Smooth muscle cell (in vitro differentiated cells): ENCODE results near the gene MRPL50. TPM values are rescaled to one million over a fixed set of nuclear protein-coding genes. Genes with fewer than 3 reads are reported as not detected.

Experiments
- DNase-seq: peaks from one replicate; lab custom pipeline; 2025; ENCODE audit not compliant: unreplicated experiment; lab: John Stamatoyannopoulos, UW
- H2AFZ ChIP-seq: fragments of 200-600 bp; sonication (generic); 2 replicates; pipeline ENCODE4 v1.6.0; 2016; ENCODE audit warnings: antibody characterized with exemption, low read depth, mild to moderate bottlenecking
- H3F3A ChIP-seq: fragments of 200-600 bp; sonication (generic); 2 replicates; pipeline ENCODE4 v1.6.0; 2017; ENCODE audit warnings: antibody characterized with exemption, low read depth
- H3K27ac ChIP-seq: fragments of 200-600 bp; sonication (generic); 2 replicates; pipeline ENCODE4 v1.5.1; 2016; ENCODE audit warnings: low read depth, mild to moderate bottlenecking
- H3K27me3 ChIP-seq: fragments of 200-600 bp; sonication (generic); 2 replicates; pipeline ENCODE4 v1.6.1; 2016; ENCODE audit warnings: low read depth, mild to moderate bottlenecking
- H3K36me3 ChIP-seq: fragments of 200-600 bp; sonication (generic); 2 replicates; pipeline ENCODE4 v1.5.1; 2016; ENCODE audit warnings: low read depth
- H3K4me1 ChIP-seq: fragments of 200-600 bp; sonication (generic); 2 replicates; pipeline ENCODE4 v1.5.1; 2016; ENCODE audit warnings: low read depth
- H3K4me2 ChIP-seq: fragments of 200-600 bp; sonication (generic); 2 replicates; pipeline ENCODE4 v1.6.0; 2016; ENCODE audit warnings: mild to moderate bottlenecking
- H3K4me3 ChIP-seq: fragments of 200-600 bp; sonication (generic); 2 replicates; pipeline ENCODE4 v1.5.1; 2016; ENCODE audit warnings: mild to moderate bottlenecking
- H3K79me2 ChIP-seq: fragments of 200-600 bp; sonication (generic); 2 replicates; pipeline ENCODE4 v1.6.0; 2016; ENCODE audit warnings: low read depth, mild to moderate bottlenecking
- H3K9ac ChIP-seq: fragments of 200-600 bp; sonication (generic); 2 replicates; pipeline ENCODE4 v1.6.0; 2016; ENCODE audit warnings: low read depth
- H3K9me3 ChIP-seq: fragments of 200-600 bp; sonication (generic); replicated peaks from 2 replicates; pipeline ENCODE4 v1.5.1; 2016; ENCODE audit warnings: low read depth
- H4K20me1 ChIP-seq: fragments of 200-600 bp; sonication (generic); 2 replicates; pipeline ENCODE4 v1.6.0; 2016; ENCODE audit warnings: low read depth
- WGBS: methylation state at CpG from one replicate; pipeline ENCODE4 v1.1.7; 2016; ENCODE audit warnings: low lambda C conversion rate; 5-methylcytosine and 5-hydroxymethylcytosine counted together
- polyA plus RNA-seq: library from polyadenylated mRNA; unstranded; fragments of >200 nt; fragmentation: Nextera tagmentation; extraction: Ambion mirVana; gene quantifications from 2 replicates; pipeline ENCODE4 v1.2.1, GENCODE V29; 2016
- total RNA-seq: library from RNA; depleted of rRNA; stranded (reverse); fragments of >200 nt; gene quantifications from 2 replicates; pipeline ENCODE4 v1.2.3, GENCODE V29; 2014
- TF ChIP-seq, protein P1 (sequence below): fragments of 200-600 bp; sonication (generic); IDR thresholded peaks from 2 replicates; pipeline ENCODE4 v1.5.1; 2017; ENCODE audit warnings: borderline replicate concordance, mild to moderate bottlenecking, antibody characterized with exemption; ENCODE audit not compliant: insufficient read depth, poor library complexity, severe bottlenecking

Gene MRPL50
- total and polyA plus RNA-seq, 2 experiments from 2014 or later: 13.3 to 13.7 TPM

DNA sequence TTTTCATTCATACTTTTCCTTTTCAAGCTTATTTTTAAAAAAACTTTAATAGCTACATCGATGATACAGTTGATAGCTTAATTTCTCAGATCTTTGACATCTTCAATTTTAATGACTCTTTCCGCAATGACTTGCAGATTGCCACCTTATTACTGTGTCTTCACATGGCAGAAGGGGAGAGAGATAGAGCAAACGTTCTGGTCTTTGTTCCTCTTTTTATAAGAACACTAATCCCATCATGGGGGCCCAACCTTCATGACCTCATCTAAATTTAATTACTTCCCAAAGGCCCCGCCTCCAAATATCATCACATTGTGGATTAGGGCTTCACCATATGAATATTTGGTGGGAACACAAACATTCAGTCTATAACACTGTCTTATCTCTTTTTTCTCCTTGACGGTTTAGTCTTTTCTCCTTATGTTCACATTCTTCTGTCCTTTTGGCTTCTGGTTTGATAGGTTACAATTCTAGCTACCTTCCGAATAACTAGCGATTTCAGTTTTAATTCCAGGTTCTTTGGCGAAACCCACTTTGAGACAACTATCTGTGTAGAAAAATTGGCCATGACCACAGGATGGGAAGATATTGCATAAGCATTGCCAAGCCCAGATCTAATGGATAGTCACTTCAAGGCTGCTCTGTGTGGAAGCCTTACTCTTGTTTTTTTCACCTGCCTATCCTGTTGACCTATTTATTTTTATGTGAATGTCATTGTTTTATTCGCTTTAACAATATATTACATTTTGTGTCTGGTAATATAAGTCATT lies 5.3 kb upstream of the MRPL50 start:
- H3K9ac ChIP-seq: no peak overlapping the region
- H2AFZ ChIP-seq: no peak overlapping the region
- H3K27ac ChIP-seq: no peak overlapping the region
- WGBS: 95% methylated on average over 9 of the region's 9 CpGs
- peaks cover 48% of the 10 kb centered on the region for H3K9me3 ChIP-seq
- peaks cover 77% of the 10 kb centered on the region for H3K36me3 ChIP-seq
- no peak overlapping the region for H3K4me2 ChIP-seq
- no peak for DNase-seq
- TF ChIP-seq, protein P1, sequence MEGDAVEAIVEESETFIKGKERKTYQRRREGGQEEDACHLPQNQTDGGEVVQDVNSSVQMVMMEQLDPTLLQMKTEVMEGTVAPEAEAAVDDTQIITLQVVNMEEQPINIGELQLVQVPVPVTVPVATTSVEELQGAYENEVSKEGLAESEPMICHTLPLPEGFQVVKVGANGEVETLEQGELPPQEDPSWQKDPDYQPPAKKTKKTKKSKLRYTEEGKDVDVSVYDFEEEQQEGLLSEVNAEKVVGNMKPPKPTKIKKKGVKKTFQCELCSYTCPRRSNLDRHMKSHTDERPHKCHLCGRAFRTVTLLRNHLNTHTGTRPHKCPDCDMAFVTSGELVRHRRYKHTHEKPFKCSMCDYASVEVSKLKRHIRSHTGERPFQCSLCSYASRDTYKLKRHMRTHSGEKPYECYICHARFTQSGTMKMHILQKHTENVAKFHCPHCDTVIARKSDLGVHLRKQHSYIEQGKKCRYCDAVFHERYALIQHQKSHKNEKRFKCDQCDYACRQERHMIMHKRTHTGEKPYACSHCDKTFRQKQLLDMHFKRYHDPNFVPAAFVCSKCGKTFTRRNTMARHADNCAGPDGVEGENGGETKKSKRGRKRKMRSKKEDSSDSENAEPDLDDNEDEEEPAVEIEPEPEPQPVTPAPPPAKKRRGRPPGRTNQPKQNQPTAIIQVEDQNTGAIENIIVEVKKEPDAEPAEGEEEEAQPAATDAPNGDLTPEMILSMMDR: no peak
- no peaks in the 10 kb centered on the region for H3K27me3 ChIP-seq
- peaks cover 5% of the 10 kb centered on the region for H3F3A ChIP-seq
- H3K4me1 ChIP-seq: peaks cover 8% of the 10 kb centered on the region
- peak overlapping the region; percentile 15 for H3K4me3 ChIP-seq
- peaks cover 43% of the 10 kb centered on the region for H3K79me2 ChIP-seq
- no peaks in the 10 kb centered on the region for H4K20me1 ChIP-seq

DNA sequence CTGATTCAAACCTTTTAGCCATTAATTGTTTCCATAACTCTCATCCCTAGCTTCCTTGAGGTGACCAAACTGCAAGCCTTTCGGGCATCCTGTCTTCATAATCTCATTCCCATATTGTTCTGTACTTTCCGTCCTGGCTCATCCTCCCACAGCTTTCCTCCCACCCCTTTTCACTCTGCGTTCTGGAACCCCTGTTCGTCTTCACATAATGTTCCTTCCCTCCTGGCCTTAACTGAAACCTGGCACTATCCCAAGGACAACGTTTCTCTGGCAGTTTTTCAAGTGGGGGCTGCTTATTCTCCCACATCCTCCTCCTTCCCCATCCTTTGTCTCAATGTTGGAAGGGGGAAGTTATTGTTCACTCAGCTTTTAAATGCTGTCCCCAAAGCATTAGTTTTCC lies 1.7 kb upstream of the MRPL50 start:
- TF ChIP-seq, protein P1: no peak
- Histone ChIP-seq H3K9ac (no peak overlapping the region), H3K27me3 (no peaks in the 10 kb centered on the region), H3K27ac (no peak overlapping the region), H3K36me3 (peaks cover 46% of the 10 kb centered on the region), H3K4me2 (peak overlapping the region; percentile 84), H3F3A (no peaks in the 10 kb centered on the region), H4K20me1 (no peaks in the 10 kb centered on the region), H3K9me3 (peaks cover 18% of the 10 kb centered on the region), H3K79me2 (peaks cover 73% of the 10 kb centered on the region), H3K4me1 (peaks cover 13% of the 10 kb centered on the region), H3K4me3 (peak overlapping the region; percentile 96), H2AFZ (no peak overlapping the region)
- WGBS: 76% methylated on average over 5 of the region's 5 CpGs
- no peak for DNase-seq

DNA sequence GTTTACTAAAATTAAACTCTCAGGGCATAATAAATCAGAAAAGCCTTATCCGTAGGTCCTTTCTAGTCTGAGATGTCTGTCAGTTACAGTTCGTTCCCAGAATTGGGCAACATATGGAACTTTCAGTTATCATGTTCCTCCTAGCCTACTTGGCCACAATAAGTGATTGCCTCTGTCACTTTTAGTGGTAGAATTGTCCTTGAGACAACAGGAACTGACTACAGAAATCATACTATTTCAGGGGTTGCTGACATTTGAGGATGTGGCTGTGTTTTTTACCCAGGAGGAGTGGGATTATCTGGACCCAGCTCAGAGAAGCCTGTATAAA lies 1.2 kb upstream of the MRPL50 start:
- H3K4me1 ChIP-seq: peaks cover 13% of the 10 kb centered on the region
- 52% methylated on average over 2 of the region's 2 CpGs for WGBS
- DNase-seq: no peak
- peak overlapping the region; percentile 95 for H3K9ac ChIP-seq
- H2AFZ ChIP-seq: no peak overlapping the region
- peak overlapping the region; percentile 84 for H3K4me2 ChIP-seq
- H3F3A ChIP-seq: no peaks in the 10 kb centered on the region
- TF ChIP-seq, protein P1: no peak
- H3K9me3 ChIP-seq: peaks cover 16% of the 10 kb centered on the region
- H3K36me3 ChIP-seq: peaks cover 45% of the 10 kb centered on the region
- peak overlapping the region; percentile 96 for H3K4me3 ChIP-seq
- H3K27ac ChIP-seq: no peak overlapping the region
- no peaks in the 10 kb centered on the region for H4K20me1 ChIP-seq
- H3K79me2 ChIP-seq: peaks cover 78% of the 10 kb centered on the region
- no peaks in the 10 kb centered on the region for H3K27me3 ChIP-seq
